Measurements from ENCODE around the gene VSIG1.

GRCh38 chrX:108032944-108033343, 11.9 kb upstream of the VSIG1 start:
- TF ChIP-seq CTCF (IDR thresholded peaks at IDR 0.05; ENCODE audit: low read length): no peak
- TF ChIP-seq EZH2 (optimal IDR thresholded peaks at IDR 0.05; ENCODE audit: low read depth, low read length): no peak
